NCI-H524 (cell line): ENCODE results near the gene MROH2A.

Experiments used
- DNase-seq, 2 experiments: peaks; one replicate each; lab custom pipeline; 2025; lab: John Stamatoyannopoulos, UW

MROH2A gene

GRCh38 chr2:233819884-233820773 lies 42.0 kb downstream of the MROH2A start:
- DNase-seq = no peak

- DNase-seq = no peak
Measured at GRCh38 chr2:233820774-233821105, 42.6 kb downstream of the MROH2A start.

GRCh38 chr2:233821196-233821595 lies 43.1 kb downstream of the MROH2A start:
- DNase-seq = no peak

- no peak for DNase-seq
Measured at GRCh38 chr2:233821709-233822100, 43.6 kb downstream of the MROH2A start.

- DNase-seq = no peak
Measured at GRCh38 chr2:233822101-233822771, 44.1 kb downstream of the MROH2A start.

- DNase-seq = no peak
Measured at GRCh38 chr2:233822781-233823730, 44.9 kb downstream of the MROH2A start.

- no peak for DNase-seq
Measured at GRCh38 chr2:233823731-233824121, 45.6 kb downstream of the MROH2A start.

GRCh38 chr2:233824373-233824772 lies 46.2 kb downstream of the MROH2A start:
- DNase-seq = no peak

GRCh38 chr2:233828546-233829192 lies 50.5 kb downstream of the MROH2A start:
- no peak for DNase-seq

GRCh38 chr2:233829193-233830110 lies 51.3 kb downstream of the MROH2A start:
- no peak for DNase-seq

- DNase-seq = no peak
Measured at GRCh38 chr2:233830111-233830802, 52.1 kb downstream of the MROH2A start.

GRCh38 chr2:233831011-233831721 lies 53.0 kb downstream of the MROH2A start:
- no peak for DNase-seq

- no peak for DNase-seq
Measured at GRCh38 chr2:233831861-233832260, 53.7 kb downstream of the MROH2A start.

- DNase-seq = no peak
Measured at GRCh38 chr2:233832414-233832813, 54.3 kb downstream of the MROH2A start.

GRCh38 chr2:233832869-233833311 lies 54.8 kb downstream of the MROH2A start:
- peak; percentile 13 to 75 for DNase-seq

- DNase-seq = peak; percentile 37 to 74
Measured at GRCh38 chr2:233833345-233833744, 55.2 kb downstream of the MROH2A start.

GRCh38 chr2:233835230-233836186 lies 57.4 kb downstream of the MROH2A start:
- no peak for DNase-seq

GRCh38 chr2:233836359-233836758 lies 58.2 kb downstream of the MROH2A start:
- DNase-seq = no peak
